Lung (tissue), 12 donors: Measurements from ENCODE around the gene FBXO34. TPM values are rescaled to one million over a fixed set of nuclear protein-coding genes. Genes with fewer than 3 reads are reported as not detected.
A peak's percentile ranks its signal among the peaks of the same experiment; 100 is the strongest.

Experiments used
- ATAC-seq: fragments of 200-7000 bp; cut with Tn5 transposase; one replicate; pipeline ENCODE4 v1.9.1; 2020; ENCODE audit warnings: moderate number of reproducible peaks; ENCODE audit not compliant: insufficient read depth, low FRiP score
- DNase-seq, 3 donors: peaks; one replicate each; pipeline ENCODE4 v3.0.0-alpha.2; 2013 to 2017
- H3K27ac ChIP-seq, 2 donors: one replicate each; pipeline ENCODE4 v1.5.1; 2013; ENCODE audit warnings: mild to moderate bottlenecking in 2 of 2, moderate library complexity in 2 of 2, control low read depth in 1 of 2, inconsistent platforms in 1 of 2, low read depth in 1 of 2, low read length in 1 of 2
- H3K27me3 ChIP-seq, 3 donors: one replicate each; pipeline ENCODE4 v1.5.1; 2013; ENCODE audit warnings: low read length in 2 of 3; ENCODE audit not compliant: control insufficient read depth in 3 of 3, insufficient read depth in 3 of 3
- H3K36me3 ChIP-seq, 4 donors: one replicate each; pipeline ENCODE4 v1.5.1; 2013; ENCODE audit warnings: low read length in 4 of 4, mild to moderate bottlenecking in 1 of 4, moderate library complexity in 1 of 4; ENCODE audit not compliant: control insufficient read depth in 4 of 4, insufficient read depth in 4 of 4
- H3K4me1 ChIP-seq, 5 donors: one replicate each; pipeline ENCODE4 v1.5.1; 2013; ENCODE audit warnings: low read length in 5 of 5, mild to moderate bottlenecking in 2 of 5, moderate library complexity in 1 of 5; ENCODE audit not compliant: control insufficient read depth in 5 of 5, insufficient read depth in 5 of 5
- H3K4me3 ChIP-seq: one replicate; pipeline ENCODE4 v1.5.1; 2013; ENCODE audit warnings: mild to moderate bottlenecking, control low read depth, moderate library complexity
- H3K9ac ChIP-seq, 2 donors: one replicate each; pipeline ENCODE4 v1.5.1; 2013; ENCODE audit warnings: low read length in 2 of 2, control low read depth in 1 of 2; ENCODE audit not compliant: insufficient read depth in 1 of 2
- H3K9me3 ChIP-seq, 4 donors: one replicate each; pipeline ENCODE4 v1.5.1; 2013; ENCODE audit warnings: low read length in 3 of 4, mild to moderate bottlenecking in 1 of 4, moderate library complexity in 1 of 4; ENCODE audit not compliant: control insufficient read depth in 4 of 4, insufficient read depth in 3 of 4
- WGBS, 2 donors: extraction: QIAGEN DNeasy Blood & Tissue Kit; methylation state at CpG; one replicate each; pipeline ENCODE4 v1.1.7; 2013; 5-methylcytosine and 5-hydroxymethylcytosine counted together
- polyA plus RNA-seq, 2 donors: library from polyadenylated mRNA; stranded (reverse); fragments of 200-250 nt; gene quantifications; one replicate each; pipeline ENCODE4 v1.2.1, GENCODE V29; 2013
- total RNA-seq, 2 donors: library from RNA; depleted of rRNA in 1 of 2; stranded (reverse); fragments of >200 nt in 1 of 2; gene quantifications; one replicate each; pipeline ENCODE4 v1.2.1, GENCODE V29; 2014 to 2021
- TF ChIP-seq, protein P1 (sequence below): IDR thresholded peaks from 2 replicates; pipeline ENCODE4 v1.5.1; 2012; ENCODE audit warnings: mild to moderate bottlenecking; ENCODE audit errors: control extremely low read depth, extremely low read depth
- donor health status: control.
- donor health status: control.
- donor health status: Bipolar disorder and iron deficiency.
- donor health status: healthy.
- donor health status: DM: yes; HTN: yes; CAD: no.

The FBXO34 gene
- total and polyA plus RNA-seq, 4 donors, result 14.0 to 59.4 (median 22.2) TPM

DNA sequence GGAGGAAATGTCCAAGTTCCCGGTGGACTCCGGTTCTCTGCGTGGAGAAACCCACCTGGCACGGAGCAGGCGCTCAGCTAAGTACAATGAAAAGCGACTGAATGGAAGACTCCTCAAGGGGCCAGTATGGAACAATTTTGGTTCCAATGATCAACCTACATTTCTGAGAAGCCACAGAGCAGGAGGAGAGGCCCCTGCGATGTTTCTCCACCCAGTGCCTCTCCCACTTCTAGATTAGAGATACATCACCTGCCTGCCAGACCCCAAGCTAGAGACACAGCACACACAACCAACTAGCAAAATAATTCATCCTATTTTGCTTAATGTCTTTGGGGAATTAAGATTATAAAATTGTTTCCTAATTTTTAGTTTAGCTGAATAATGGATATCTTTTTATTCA, 101.6 kb downstream of the FBXO34 start:
- no peaks in the 10 kb centered on the region for H3K27me3 ChIP-seq
- no peak overlapping the region for H3K27ac ChIP-seq
- ATAC-seq (no peak), DNase-seq (no peak)
- 97 to 98% methylated on average over 7 of the region's 7 CpGs for WGBS, 2 donors
- no peak overlapping the region for H3K4me3 ChIP-seq
- no peaks in the 10 kb centered on the region for H3K4me1 ChIP-seq
- no peaks in the 10 kb centered on the region for H3K9me3 ChIP-seq
- peaks cover 5 to 31% (median 15%) of the 10 kb centered on the region in 4 donors for H3K36me3 ChIP-seq
- TF ChIP-seq, protein P1, sequence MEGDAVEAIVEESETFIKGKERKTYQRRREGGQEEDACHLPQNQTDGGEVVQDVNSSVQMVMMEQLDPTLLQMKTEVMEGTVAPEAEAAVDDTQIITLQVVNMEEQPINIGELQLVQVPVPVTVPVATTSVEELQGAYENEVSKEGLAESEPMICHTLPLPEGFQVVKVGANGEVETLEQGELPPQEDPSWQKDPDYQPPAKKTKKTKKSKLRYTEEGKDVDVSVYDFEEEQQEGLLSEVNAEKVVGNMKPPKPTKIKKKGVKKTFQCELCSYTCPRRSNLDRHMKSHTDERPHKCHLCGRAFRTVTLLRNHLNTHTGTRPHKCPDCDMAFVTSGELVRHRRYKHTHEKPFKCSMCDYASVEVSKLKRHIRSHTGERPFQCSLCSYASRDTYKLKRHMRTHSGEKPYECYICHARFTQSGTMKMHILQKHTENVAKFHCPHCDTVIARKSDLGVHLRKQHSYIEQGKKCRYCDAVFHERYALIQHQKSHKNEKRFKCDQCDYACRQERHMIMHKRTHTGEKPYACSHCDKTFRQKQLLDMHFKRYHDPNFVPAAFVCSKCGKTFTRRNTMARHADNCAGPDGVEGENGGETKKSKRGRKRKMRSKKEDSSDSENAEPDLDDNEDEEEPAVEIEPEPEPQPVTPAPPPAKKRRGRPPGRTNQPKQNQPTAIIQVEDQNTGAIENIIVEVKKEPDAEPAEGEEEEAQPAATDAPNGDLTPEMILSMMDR, result no peak
- H3K9ac ChIP-seq, result no peak overlapping the region

DNA sequence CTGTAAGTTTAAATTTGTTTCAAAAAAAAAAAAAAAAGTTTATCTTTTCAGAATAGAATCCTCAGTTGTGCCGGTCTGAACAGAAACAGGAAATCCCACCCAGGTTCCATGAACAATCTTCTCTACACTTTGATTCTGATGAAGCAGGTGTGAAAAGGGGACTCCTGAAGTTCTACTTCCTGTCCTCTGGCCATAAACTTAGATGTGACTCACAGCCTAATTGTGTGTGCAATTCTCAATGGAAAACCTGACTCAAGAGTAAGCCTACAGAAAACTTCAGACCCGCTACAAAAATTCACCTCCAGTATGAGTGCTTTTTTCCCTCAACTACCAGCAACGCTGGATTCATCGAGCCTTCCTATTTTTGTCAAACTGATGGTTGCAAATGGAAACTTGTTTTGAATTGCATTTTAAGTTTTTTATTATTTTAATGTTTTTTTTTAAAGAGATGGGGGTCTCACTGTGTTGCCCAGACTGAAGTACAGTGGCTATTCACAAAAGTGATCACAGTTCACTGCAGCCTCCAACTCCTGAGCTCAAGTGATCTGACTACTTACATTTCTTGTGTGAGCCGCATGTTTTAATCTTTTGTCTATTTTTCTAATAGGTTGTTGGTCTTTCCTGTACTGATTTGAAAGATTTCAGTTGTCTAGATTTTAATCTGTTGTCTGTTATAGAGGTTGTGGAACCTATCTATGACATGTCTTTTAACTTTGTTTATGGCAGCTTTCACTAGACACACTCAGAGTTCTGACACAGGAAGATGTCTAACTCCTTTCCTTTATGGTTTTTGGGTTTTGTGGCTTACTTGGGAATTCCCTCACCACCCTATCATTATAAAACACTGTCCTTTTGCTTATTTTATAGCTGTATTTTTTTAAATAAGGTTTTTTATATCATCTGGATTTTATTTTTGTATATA, 102.8 kb downstream of the FBXO34 start:
- WGBS, 2 donors, result 77 to 90% methylated on average over 5 of the region's 5 CpGs
- ATAC-seq (no peak), DNase-seq (no peak)
- Histone ChIP-seq H3K9ac (no peak overlapping the region), H3K4me1 (no peaks in the 10 kb centered on the region), H3K4me3 (no peak overlapping the region), H3K9me3 (no peaks in the 10 kb centered on the region), H3K27ac (peak overlapping the region in 1 of 2 donors; percentile 22), H3K36me3 (peaks cover 4 to 36% (median 12%) of the 10 kb centered on the region in 4 donors), H3K27me3 (no peaks in the 10 kb centered on the region)
- TF ChIP-seq, protein P1, result no peak

DNA sequence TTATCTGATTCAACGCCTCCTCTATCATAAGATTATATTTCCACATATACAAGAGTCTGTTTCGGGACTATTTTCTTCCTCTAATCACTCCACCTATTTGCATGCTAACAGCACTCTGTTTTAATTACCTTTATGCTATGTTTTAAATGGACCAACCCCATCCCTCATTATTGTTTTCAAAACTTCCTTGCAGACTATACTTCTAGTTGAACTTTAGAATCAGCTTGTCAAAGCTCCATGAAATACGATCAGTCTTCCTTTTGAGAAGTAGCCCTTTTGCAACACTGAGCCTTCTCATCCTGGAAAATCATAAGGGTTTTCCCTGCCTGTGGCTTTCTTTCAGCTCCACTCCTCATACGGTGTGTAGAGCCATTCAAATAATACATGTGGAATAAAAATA, 103.5 kb downstream of the FBXO34 start:
- no peaks in the 10 kb centered on the region for H3K27me3 ChIP-seq
- TF ChIP-seq, protein P1, result no peak
- no peak for DNase-seq
- no peak overlapping the region for H3K27ac ChIP-seq
- H3K9ac ChIP-seq, result no peak overlapping the region
- H3K4me1 ChIP-seq, result no peaks in the 10 kb centered on the region
- no peak overlapping the region for H3K4me3 ChIP-seq
- 88 to 95% methylated on average over 4 of the region's 4 CpGs for WGBS, 2 donors
- ATAC-seq, result no peak
- no peaks in the 10 kb centered on the region for H3K9me3 ChIP-seq
- H3K36me3 ChIP-seq, result peaks cover under 1 to 33% (median 10%) of the 10 kb centered on the region in 4 donors
